Measurements from ENCODE around the gene TBC1D21.

TBC1D21 gene

DNA sequence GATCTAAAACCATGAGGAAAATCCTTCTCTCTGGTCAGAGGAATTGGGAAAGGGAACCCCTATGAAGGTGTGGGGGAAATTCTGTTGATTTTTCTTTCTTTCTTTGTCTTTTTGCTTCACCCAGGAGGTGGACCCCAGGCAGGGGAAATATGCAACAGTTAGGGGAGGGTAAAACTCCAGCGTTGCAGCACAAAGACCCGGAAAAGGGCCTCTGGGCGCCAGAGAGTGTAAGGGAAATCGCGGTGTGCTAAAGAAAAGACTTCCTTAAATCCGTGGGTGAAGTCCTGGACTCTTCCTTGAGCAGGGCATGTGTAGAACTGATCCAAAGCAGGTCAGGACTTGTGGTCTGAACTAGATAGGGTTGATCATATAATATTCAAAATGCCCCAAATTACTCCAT, 11.1 kb upstream of the TBC1D21 start:
- no peak for DNase-seq (ENCODE audit: low read depth)

DNA sequence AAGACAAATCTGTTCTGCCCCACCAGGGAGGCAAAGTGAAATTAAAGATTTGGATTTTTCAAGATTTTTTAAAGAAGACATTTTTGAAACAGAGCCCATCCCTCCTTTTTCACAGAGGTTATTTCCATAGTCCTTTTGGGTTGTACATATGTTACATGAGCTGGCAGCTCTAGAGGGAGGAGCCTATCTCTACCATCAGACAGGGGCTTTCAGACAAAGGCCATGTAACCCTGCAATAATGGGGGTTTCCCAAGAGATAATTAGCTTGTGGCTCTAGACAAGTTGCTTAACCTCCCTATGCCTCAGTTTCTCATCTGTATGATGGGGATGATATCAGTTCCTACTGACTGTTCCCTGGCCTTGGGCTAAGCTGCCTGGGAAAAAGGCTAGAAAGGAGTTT, 8.0 kb upstream of the TBC1D21 start:
- DNase-seq (ENCODE audit: low read depth), result no peak

DNA sequence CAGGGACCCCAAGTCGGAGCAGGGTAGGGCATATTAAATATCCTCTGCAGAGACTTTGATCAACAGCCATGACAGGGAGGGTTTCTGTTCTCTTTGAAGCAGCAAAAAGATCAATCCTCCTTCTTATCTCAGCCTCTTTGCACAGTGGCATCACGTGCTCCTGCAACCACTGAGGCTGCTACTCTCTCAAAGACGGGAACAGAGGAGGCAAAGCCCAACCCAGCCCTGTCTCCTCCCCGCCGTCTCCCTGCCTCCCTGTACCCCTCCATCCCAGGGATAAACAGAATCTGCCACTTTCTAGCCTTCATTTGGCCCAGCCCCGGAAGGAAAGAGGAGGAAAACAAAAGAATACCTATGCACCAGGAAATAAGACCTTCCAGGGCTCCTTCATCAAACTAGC, 7.5 kb upstream of the TBC1D21 start:
- DNase-seq (ENCODE audit: low read depth), result no peak

DNA sequence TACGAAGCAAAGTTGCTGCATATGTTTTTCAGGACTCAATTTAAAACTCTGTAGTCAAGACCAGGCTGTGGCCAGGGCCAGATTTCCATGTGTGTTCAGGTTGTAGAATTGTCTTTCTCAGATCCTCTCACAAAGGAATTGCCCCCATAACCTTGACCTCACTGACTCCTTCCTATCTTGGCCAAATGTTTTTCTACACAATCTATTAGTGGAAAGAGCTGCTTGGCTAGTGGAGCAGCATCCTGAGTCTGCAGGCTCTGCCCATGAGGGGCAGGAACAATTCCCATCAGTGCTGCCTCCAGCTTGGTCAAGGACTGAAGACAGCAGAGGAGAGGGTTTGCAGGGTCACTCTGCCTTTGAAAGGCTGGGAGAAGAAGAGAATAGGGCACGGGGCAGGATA, 6.9 kb upstream of the TBC1D21 start:
- no peak for DNase-seq (ENCODE audit: low read depth)

DNA sequence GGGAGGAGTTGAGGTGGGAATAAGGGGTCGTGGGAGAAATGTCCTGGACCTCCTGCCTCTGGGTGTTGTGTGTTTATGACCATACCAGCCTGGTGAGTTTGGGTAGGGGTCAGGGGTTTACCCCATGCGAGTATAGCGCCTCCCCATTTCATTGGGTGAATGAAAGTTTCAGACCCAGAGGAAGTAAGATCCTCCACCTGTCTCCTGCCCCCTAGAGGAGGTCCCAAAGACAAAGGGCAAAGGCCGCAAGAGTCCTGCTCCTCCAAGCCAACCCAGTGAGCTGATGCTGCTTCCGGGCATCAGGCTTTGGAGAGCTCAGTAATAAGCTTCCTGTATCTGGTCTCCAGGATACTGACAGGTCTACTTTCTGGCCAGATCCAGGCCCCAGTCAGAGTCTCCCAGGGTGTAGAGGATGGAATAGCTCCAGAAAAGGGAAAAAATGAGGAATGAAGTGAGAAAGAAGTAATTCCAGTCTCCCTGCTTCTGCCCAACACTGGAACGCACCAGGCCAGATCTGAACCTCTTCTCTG, 6.4 kb upstream of the TBC1D21 start:
- no peak for DNase-seq (ENCODE audit: low read depth)

DNA sequence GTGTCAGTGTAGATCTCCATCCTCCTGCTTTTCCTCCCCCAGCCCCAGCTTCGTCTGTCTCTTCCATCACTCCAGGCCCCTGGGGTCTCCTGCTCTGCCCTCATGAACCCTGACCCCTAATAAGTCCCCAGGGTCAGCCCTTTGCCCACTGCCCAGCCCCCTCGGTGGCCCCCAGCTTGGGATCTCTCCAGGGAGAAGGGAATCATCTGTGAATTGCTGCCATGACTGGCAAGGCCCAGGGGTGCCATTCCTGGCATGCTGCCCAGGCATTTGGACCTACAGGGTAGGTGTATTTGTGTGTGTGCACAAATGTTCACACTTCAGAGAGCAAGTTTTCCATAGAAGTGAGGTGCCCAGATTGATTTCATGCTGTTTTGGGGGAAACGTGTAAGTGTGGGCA, 5.9 kb upstream of the TBC1D21 start:
- DNase-seq (ENCODE audit: low read depth), result no peak

DNA sequence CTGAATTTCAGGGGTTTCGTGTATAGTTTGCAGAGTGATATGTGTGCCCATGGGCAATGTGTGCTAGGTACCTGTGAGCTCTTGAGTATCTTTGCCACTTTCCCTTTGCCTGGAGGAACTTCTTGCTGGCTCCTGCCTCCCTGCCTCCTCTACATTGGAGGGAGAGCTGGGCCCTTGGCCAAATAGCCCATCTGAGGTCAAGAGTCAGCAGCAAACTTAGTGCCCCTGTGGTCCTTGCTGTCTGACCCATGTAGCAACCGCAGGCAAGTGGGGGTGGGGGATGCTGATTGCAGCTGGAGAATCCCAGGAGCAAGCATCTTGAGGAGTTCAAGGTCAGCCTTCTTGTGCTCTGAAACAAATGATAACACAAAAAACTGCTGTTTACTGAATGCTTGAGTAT, 5.4 kb upstream of the TBC1D21 start:
- no peak for DNase-seq (ENCODE audit: low read depth)

DNA sequence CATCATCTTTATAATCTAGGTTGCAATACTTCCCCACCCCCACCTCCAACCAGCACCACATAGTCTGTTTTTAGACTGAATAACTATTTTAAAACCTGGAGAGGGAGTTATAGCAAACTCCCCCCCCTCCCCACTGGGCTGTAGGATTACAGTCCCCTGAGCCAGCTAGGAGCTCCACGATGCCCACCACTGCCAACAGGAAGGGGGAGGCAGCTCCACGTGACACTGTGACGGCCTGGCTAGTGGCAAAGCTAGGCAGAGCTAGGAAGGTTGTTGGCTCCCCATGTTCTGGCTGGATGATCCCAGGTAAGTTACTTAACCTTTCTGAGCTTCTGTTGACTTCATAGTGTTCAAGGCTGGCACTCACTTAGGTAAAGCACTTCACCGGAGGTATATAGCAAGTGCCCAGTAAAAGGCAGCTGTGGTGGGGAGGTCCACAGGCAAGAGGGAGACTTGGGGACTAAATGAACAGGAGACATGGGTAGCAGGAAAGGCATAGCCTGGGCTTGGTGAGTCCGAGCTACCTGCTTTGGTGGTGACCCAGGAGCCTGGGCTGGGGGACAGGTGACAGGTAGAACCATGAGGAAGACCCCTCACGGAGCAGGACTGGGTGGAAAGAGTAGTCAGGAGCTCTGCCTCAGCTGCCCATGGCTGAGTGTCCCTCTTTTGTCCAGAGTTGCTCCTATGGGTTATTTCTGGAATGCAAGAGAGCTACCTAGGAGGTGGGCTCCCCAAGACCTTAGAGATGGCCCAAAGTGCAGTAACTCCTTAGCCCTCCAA, 4.0 kb upstream of the TBC1D21 start:
- DNase-seq (ENCODE audit: low read depth), result no peak

DNA sequence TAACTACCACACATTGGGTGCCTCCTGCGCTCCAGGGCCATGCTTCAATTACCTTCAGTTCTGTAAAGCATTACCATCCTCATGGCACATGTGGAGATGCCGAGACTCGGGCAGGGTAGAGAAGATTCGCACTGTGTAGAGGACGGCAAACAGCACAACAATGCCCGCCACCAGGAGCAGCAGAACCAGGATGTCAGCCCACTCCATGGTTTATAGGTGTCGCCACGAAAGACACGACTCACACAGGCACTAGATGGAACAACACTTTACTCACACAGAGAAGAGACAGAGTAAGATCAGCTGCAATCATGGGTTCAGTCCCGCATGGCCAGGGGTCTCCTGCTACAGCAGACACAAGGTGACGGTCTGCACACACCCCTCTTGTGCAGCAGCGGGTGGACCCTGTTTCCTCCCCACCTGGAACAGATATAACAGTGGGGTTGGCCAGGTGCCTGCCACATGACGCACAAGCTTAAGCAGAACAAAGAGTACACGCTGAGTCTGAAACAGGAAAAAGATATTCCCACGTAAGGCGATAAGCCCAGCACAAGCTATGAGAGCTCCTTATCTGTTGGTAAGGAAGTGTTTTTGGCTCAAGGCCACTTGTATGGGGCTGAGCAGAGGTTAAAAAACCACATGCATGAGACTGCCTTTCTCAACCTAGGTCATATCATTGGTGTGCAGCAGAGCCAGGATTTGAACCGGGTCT, 2.5 kb upstream of the TBC1D21 start:
- DNase-seq (ENCODE audit: low read depth), result peak; percentile 57

DNA sequence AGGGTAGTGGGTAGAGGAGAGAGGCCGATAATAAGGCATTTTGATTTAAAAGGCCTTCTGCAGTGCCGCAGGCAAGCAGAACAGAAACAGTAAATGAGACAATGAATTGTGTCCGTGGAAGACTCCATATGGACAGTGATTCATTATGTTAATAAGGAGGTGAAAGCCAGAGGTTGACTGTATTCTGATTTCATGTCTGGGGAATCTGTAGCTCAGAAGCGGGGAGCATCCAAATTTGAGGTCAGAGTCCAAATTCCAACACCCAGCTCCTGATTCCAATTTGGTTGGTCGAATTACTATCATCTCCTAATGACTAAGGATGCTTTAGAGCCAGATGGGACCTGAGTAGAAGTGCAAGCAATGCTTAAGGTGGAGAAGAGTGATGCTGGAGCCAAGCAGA, 1.0 kb upstream of the TBC1D21 start:
- DNase-seq (ENCODE audit: low read depth), result peak; percentile 15

DNA sequence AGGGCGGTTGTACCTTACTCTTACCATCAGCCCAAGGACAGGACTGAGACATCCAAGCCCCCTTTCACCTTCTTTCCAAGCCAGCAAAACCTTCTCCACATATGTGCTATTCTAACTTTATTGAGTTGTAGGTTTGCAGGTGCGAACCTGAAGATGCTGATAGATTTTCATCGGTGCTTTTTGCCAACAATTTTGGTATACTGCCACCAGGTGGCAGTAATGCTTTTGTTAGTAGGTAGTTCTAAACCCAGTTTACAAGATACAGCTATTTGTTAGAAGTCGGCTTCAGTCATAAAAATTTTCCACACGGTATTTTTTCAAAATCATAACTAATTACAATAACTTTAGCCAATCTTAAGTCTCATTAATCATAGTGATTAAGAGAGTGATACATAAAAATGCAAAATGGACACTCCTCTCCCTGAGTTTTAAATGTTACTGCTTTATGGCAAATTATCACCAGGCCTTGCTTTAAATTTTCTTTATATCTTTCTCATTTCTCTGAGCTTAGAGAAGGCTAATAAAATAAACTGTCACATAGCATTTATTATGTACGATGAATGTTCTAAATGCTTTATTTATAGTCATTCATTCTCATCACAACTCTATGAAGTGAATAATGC, 636 bp downstream of the TBC1D21 start:
- DNase-seq (ENCODE audit: low read depth), result peak; percentile 62

DNA sequence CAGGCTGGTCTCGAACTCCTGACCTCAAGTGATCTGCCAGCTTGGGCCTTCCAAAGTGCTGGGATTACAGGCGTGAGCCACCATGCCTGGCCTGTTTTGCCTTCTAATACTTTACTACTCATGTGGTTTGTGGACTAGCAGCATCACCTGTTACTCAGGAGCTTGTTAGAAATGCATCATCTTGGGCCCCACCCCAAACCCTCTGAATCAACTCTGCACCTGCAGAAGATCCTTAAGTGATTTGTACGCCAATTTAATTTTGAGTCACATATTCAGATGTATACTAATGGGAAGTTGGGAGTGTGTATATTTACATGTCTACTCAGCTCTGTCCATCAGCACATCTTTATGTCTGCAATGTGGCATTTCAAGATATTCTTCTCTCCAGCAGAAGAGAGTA, 6.1 kb downstream of the TBC1D21 start:
- DNase-seq (ENCODE audit: low read depth), result no peak

DNA sequence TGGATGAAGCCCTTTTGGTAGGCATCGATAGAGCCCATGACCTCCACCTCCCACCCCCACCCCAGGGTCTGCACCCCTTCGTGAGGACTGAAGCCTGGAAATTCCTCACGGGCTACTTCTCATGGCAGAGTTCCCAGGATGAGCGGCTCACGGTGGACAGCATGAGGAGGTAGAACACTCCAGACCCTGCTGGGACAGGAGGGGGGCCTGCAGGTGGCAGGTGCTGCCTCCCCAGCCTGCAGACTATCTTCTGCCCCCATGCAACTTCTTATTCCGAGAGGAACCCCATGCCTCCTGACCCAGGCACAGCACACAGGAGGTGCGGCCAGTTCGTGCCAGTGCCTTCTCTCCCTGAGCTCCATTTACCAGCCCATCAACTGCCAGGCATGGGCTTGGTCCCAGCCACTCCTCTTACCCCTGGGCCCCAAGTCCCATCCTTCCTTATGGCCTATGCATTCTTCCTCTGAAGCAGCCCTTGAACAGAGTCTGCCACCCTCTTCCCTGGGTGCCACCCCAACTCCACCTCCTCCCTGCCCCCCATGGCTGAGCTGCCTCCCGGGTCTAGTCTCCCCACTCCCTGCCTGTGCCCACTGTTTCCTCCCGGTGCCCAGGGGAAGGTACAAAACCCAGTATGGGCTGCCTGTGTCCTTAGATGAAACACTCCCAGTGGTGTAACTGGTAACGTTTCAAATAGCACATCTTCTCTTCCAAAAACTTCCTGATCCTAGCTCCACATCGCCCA, 8.4 kb downstream of the TBC1D21 start:
- DNase-seq (ENCODE audit: low read depth), result no peak

DNA sequence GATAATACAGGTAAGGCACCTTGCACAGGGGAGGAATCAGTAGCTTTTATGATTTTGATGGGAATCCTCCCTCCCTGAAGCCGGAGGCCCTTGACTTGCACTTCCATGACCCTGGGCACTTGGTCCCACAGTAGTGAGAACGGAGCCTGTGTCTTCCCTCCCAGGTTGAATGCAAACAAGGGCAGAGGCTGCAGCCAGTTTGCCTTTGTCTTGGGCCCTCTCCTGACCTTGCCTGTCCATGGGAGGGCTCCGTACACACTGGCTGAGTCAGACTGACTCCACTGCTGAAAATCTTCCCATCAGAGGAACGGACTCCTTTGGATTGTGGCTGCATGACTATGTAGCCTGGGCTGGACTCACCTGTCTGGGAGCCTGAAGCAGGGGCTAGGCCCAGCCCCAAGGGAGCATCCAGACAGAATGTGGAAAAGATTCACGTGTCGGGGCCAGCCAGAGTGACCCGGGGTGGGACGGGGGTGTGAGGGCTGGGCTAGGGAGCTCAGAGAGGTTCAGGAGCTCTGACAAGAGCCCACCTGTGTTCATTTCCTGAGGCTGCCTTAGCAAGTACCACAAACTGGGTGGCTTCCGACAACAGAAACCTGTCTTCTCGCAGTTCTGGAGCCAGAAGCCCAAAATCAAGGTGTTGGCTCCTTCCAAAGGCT, 9.5 kb downstream of the TBC1D21 start:
- DNase-seq (ENCODE audit: low read depth), result no peak

DNA sequence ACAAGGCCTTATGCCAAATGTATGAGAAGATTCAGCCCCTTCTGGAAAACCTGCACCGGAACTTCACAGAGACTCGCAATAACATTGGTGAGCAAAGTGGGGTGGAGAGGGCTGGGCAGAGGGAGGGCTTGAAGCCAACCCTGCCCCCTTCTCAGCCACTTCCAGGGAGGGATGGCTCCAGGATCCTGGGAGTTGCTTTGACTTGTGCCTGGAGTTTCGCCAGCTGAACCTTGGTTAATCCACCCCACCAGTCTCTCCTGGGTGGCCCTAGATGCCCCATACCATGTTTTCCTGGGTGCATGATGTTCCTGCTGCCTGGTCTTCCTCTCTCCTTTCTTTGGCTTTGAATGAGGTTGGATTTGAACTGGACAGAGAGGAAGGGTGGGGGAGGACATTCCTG, 10.8 kb downstream of the TBC1D21 start:
- no peak for DNase-seq (ENCODE audit: low read depth)

DNA sequence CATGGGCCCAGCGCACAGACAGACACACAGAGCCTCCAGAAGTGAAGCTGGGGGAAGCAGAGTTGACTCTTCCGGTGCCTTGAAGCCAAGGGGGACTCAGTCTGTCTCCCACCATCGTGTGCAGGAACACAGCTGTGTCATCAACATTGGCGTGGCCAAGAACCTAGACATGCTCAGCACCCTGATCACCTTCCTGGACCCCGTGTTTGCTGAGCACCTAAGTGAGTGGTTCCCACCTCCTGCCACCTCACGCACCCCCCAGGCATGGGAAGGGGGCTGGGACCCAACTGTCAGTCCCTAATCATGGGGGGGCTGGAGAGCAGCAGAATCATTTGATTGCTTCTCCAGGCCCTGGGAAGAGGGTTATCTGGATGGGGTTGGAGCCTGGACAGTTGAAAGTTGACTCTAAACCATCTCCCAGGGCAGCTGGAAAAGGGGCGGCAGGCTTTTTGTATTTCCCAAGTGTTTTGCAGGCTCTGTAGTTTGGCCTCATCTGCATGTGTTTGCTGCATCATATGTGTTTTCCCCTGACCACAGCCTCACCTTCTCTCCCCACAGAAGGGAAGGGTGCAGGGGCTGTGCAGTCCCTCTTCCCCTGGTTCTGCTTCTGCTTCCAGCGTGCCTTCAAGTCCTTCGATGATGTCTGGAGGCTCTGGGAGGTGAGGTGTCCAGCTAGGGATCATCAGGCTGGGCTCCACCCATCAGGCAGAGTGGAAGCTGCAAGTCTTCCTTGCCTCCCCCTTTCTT, 12.8 kb downstream of the TBC1D21 start:
- DNase-seq (ENCODE audit: low read depth), result no peak

DNA sequence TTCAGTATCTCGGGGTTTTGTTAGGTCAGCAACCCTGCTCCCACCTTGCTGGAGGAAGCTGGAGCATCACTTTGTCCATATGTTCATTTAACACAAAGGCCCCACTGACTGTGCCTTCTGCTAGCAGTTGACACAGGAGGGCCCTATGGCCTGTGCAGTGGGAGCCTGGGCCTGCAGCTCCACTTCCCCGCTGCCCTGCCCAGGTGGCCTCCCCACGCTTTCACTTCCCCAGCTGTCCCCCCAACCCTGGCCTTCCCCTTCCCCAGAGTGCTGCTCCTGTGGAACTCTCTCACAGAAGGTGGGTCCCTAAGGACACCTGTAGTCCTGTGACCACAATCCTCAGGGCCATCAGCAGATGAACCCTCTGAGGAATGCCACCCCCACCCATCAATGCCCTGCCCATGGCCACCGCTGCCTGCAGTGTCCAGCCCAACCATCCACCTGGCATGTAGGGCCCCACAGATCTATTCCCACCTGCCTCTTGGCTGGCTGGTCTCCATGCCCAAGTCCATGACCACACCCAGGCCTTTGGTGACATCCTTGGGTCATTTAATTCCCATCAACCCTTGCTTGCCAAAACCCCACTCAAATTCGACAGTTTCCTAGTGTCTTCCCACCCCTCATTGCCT, 13.5 kb downstream of the TBC1D21 start:
- no peak for DNase-seq (ENCODE audit: low read depth)

DNA sequence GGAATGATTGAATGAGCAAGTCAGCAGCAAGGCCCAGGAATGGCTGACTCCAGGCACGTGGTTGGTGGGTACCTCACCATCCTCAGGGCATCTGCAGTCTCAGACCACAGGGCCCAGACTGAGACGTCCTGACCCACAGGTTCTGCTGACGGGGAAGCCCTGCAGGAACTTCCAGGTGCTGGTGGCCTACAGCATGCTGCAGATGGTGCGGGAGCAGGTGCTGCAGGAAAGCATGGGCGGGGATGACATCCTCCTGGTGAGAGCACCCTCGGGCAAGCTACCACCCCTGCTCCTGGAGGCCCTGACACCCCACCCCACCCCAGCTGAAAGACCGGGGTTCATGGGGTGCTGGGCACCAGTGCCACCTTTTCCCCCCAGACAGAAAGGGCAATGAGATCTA, 14.1 kb downstream of the TBC1D21 start:
- DNase-seq (ENCODE audit: low read depth), result no peak

DNA sequence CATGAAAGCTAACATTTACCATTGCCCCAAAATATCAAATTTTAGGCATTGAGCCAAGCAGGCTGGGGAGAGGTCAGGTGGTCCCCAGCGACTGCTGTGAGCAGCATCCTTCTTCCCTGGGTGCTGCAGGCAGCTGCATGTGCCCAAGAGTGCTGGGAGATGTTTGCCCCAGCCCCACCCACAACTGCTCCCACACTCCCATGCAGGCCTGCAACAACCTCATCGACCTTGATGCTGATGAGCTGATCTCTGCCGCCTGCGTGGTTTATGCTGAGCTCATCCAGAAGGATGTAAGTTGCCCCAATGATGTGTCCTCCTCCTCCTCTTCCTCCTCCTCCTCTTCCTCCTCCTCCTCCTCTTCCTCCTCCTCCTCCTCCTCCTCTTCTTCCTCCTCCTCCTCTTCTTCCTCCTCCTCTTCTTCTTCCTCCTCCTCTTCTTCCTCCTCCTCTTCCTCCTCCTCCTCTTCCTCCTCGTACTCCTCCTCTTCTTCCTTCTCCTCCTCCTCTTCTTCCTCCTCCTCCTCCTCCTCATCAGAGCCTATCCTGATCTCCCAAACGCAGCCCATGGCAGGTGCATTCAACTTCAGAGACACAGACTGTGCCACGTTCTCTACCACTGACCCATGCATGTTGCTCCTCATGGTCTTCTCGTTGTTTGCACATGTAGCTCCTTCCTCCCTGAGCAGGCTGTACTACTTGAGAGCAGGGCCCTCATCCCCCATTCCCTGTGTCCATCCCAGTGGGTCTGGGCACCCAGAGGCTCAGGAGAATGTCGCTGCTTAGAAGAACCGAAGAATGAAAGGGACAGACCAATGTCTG, 15.1 kb downstream of the TBC1D21 start:
- no peak for DNase-seq (ENCODE audit: low read depth)
